HG02970 (cell line): ENCODE measurements around the gene MCF2L.

Experiments used
- ATAC-seq: cut with Tn5 transposase; IDR thresholded peaks from one replicate; pipeline ENCODE4 v1.9.1; 2021; ENCODE audit warnings: mild to moderate bottlenecking, moderate library complexity, moderate number of reproducible peaks; ENCODE audit not compliant: unreplicated experiment, low FRiP score

Gene MCF2L

DNA sequence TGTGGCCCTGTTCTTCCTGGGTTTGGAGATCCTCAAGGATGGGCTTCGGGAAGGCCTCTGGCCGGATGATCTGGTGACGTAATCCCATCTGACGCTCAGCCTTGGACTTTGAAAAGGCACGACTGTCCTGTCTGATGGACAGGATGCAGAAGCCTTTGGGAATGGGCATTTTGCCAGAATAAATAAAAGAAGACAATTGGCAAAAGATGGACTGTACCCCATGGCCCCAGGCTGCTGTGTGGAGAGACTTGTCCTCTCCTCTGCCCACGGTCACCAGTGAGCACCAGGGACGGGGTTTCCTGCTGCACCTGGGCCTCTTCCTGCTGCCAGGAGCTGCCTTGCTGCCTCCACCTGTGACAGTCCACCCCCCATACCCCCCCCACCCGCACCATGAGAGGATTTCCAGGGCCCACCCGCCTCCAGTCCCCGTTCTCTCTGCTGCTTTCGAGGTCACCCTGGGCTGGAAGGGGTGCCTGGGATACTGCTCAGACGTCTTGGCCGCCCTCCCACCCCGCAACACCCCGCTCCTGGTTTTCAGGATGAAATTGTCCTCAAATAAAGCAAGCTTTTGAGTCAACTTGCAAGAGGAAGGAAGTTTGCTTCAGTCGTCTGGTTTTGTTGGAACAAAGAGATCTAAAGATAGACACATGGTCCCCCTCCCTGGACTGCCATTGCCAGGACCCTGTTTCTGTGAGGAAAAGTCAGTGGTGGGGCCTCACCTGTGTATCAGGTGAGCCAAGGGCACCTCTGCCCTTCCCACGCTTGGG lies 40.9 kb downstream of the MCF2L start:
- ATAC-seq, result no peak

DNA sequence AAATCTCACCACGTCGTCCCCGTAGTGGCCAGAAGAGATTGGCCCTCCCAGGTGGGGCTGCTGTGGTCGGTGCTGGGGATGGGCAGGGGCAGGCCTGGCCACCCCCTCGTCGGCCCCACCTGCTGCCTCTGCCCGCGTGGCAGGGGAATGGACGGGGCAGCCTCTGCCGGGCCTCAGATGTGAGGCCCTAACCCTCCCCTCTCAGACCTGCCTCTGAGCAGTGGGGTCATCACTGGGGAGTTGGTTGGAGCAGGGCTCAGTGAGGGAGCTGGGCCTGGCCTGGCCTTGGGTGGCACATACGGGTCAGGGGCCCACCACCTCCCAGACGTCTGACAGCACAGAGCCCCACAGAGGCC lies 41.5 kb downstream of the MCF2L start:
- ATAC-seq, result no peak

DNA sequence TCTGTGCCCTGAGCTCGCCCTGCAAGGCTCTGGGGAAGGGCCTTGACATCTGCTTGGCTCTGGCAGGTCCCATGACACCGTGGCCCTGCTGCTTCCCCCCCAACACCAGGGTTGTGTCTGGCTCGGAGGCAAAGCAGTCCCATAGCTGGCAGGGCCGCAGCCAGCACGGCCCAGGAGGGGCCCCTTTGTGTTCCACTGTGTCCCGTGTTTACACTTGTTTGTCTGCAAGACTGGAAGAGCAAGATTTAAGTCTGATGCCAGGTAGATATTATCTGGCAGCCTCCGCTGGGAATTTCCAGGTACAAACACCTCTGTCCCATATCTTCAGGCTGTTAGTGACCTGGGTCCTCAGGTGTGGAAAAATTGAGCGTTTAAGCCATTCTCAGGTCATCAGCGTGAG lies 44.3 kb downstream of the MCF2L start:
- no peak for ATAC-seq

DNA sequence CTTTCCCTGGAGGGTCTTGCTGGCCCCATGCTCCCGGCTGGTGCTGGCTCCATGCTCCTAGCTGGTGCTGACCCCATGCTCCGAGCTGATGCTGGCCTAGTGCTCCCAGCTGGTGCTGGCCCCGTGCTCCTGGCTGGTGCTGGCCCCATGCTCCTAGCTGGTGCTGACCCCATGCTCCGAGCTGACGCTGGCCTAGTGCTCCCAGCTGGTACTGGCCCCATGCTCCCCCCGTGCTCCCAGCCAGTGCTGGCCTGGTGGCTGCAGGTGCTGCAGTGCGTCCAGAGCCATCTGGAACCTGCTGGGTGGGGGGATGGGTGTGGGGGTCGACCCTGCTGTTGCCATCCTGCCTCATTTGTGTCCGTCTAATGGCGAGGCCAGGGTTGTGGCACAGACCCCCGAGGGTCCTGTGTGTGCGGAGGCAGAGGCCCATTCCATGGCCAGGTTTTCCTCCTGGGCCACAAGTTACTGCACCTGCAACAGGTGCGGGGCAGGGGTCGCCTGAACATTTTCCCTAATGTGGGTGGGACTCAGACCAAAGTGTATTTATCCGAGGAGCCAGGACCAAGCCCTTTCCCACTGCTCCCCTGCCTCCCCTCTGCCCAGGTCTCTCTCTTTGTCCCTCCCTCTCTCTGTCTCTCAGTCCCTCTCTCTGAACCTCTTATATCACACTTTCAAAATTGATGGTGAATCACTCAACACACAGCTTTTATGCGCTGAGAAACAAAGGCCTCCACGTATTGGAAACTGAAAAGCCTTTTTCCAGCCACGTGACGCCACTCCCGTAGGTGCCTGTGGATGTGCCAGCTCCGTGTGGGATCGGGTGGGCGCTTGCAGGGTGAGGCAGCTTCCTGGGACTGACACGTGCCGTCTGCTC lies 45.1 kb downstream of the MCF2L start:
- ATAC-seq, result no peak

DNA sequence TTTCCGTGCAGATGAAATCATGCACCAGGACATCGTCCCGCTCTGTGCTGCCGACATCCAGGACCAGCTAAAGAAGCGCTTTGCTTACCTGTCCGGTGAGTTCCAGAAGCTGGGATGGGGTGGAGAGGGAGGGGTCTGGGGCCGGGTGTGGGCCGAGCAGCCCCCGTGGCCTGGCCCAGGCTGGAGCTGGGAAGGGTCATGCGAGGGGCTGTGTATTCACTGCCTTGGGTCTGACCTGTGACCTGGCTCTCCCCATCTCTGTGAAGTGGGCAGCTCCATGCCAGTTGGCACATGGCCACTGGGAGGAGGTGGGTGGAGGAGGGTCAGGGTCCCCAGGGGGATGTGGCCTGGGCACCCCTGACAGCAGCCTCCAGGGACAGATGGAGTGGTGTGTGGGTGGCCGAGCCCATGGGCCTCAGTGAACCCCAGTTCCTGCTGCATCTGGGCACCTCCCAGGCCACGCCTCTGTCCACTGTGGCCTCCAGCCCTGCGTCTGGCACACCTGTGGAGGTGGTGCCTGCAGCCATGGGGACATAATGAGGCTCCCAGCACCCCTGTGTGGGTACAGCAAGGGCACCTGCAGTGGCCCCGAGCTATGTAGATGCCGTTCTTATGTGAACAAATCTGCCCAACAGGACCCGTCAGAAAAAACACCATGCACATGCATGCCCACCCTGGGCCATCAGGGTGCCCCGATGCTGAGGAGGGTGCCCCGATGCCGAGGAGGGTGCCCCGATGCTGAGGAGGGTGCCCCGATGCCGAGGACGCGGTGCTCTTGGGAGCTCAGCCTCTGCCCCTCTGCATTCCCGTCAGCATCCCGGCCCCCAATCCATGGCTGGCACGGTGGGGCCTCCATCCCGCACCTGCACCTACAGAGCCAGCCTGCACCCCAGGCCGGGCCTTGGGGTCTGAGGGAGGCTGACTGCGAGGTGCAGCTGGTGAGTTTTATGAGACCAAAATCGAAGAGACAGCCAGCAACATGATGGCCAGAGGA lies 46.0 kb downstream of the MCF2L start:
- no peak for ATAC-seq

DNA sequence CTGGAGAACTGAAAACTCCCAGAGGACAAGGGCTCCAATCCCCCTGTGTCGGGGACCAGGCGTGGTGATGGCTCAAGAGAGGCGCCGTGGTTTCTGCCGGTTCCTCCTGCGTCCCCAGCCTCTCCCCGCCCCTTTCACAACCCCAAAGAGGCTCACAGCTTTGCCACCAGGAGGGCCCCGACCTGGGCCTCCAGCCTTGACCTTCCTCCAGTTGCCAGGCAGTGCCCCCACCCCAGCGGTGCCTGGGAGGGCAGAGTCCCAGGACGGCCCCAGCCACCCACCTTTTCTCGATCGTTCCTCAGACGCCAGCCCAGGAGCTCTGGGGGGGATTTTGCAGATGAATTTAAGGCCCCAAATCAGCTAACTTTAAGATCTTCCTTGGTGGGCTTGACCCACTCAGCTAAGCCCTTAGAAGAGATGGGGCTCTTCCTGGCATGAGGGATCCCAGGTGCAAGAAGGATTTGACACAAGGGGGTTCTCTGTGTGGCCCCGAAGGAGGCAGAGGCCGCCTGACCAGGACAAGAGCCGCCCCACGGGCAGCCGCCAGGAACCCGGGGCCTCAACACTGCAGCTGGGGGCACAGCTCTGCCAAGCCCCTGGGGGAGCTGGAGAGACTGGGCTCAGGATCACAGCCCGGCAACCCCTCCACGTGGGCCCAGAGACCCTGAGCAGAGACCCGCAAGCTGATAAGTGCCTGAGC lies 47.0 kb downstream of the MCF2L start:
- no peak for ATAC-seq

DNA sequence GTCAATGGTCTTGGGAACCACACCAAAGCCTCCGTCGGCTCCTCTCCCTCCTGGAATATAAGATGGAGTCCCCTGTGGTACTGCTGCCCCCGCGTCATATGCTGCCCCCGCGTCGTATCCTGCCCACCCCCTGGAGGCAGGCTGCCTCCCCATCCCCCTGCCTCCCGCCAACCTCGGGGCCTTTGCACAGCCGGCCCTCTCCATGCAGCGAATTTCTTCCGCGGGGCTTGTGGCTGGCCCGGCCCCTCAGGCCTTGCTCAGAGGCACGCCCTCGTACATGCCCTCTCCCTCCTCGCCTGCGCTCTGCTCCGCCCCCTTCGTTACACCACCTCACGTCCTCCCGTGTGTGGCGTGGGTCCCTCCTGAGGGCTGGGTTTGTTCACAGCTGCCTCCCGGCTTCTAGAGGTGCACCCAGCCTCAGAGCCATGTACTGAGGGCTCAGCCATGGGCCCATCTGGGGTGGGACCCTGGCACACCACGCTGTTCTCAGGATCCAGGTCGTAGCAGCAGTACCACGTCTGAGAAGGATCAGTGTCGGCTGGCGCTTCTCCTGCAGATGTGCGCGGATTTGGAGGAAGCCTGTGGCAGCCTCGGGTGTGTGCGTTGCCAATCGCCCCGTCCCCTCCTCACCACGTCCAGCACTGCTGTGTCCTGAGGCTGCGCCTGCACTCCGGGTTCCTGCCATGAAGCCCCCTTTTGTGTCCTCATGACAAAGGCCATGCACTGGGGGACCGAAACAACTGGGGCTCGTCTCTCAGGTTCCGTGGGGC lies 47.7 kb downstream of the MCF2L start:
- ATAC-seq, result no peak

DNA sequence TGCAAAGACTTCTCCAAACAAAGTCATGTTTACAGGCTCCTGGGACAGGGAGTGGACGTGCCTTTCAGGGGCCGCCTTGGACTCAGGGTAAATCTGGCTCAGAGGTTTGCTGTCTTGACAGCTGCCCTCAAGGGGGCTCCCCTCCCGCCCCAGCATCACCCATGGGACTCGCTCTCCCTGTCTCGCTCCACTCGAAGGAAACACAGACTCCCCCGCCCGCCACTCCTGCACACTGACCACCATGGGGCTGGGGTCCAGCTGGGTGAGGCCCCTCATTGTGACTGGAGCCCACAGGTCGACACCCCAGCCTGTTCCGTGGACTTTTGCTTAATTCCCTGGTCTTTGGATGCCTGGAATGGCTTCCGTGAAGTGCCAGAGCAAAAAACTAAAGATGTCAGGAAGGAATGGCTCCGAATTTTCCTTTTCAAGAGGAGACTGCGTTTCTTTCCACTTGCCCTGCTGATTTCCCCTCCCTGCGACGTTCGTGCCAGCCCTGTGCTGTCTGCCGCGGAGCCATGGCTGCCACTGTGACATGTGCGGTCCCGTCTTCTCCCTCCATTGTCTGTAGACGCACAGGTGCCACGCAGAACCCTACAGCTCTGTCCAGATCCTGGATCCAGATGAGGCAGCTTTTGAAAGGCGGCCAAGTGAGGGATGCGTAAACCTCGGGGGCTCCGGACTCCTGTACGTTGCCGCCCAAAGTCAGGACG lies 48.6 kb downstream of the MCF2L start:
- ATAC-seq, result no peak

DNA sequence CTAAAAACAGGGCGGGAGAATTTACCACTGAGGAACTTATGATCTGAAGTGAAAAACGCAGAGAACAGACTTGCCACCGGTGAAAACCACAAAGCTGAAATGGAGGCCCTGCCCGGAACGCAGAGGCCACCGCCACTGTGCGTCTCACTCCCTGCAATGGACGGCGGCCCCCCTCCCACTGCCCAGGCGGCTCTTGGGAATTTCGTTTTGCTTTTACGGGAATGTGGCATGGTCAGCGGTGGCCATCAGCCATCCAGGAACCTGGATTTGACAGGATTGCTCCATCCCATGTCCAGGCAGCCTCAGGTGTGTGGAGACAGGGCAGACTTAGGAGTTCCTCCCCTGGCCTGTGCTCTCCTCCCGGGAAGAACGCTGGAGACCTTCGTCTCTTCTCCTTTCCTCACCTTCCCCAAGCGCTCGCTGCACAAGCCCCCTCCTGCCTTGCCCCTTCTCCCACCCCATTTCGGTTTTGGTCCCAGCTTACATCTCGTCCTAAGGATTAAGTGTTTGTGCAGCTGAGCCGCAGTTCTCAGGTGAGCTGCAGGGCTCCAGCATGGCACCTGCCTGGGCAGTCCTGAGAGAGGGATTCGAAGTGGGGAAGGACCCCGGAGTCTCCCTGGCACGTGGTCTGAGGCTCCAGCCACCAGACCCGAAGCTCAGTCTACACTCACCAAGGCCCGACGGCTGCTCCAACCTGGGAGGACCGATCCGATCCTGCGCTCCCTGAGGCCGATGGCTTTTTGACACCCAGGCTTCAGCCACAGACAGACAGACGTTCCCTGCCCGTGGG lies 49.9 kb downstream of the MCF2L start:
- no peak for ATAC-seq

DNA sequence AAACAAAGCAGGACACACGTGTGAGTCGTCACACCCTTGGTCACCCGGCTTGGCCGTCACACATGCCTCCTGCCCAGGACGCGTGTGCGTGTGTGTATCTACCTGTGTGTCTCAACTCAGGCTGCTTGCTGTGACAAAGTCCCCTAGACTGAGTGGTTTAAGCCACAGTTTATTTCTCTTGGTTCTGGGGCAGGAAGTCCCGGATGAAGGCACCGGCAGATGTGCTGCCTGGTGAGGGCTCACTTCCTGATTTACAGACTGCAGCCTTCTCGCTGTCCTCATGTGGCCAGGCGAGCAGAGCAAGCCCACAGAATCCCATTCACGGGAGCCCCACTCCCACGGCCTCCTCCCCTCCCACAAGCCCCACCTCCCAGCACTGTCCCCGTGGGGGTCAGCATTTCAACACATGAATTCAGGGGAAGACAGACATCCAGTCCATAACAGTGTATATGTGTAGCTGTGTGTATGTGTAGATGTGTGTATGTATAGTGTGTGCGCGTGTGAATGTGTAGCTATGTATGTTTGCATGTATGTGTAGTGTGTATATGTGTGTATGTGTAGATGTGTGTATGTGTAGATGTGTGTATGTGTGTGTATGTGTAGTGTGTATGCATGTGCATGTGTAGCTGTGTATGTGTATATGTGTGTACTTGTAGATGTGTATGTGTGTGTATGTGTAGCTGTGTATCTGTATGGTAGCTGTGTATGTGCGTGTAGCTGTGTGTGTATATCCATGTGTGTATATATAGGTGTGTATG lies 51.5 kb downstream of the MCF2L start:
- no peak for ATAC-seq

DNA sequence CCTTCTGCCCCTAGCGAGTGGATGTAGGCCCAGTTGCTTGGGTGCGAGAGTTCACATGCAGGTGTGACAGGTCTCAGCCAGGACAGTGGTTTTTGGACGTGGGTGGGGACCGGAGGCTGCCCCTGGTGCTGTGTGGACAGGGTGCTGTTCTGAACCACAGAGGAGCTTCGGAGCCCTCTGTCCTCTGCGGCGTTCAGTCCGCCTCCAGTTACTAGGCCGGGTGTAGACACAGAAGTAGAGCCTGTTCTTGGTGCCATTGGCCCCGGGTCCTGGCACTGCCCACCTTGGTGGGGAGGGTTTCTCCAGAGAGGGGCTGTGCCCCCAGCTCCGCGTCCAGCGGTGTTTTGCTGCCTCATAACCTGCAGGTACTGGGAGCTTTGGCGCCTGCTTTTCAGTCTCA lies 52.4 kb downstream of the MCF2L start:
- no peak for ATAC-seq

DNA sequence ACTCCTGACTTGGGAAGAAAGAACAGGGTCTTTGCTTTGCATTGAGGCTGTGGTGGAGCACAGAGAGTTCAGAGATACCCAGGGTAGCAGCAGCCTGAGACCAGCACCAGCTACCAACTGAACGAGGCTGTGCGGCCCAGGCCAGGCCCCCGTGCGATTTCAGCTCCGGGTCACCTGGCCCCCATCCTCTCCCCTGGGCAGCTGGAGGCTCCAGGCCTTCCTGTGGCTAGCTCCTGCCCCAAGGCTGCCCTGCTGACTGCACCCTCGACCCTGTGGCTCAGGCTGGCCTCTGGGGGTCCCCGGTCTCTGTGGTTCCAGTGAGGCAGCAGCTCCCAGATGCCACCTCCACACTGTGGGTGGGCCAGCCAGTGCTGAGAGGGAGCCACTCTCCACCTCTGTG lies 52.8 kb downstream of the MCF2L start:
- no peak for ATAC-seq

DNA sequence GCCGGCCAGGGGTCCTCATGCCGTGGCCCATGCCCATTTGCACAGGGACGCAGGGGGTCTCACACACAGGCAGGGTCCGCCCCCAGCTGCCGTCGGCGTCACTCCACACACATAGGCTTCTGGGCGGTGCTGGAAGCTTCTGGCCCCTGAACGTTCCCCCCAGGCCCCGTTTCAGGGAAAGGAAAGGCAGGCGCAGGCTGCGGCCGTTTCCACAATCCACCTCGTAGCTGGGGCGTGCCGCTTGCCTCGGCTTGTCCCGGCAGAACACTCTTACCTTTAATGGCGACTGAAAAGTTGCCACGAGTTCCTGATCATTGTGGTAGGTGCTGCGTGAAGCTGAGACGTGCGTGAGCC lies 53.4 kb downstream of the MCF2L start:
- no peak for ATAC-seq

DNA sequence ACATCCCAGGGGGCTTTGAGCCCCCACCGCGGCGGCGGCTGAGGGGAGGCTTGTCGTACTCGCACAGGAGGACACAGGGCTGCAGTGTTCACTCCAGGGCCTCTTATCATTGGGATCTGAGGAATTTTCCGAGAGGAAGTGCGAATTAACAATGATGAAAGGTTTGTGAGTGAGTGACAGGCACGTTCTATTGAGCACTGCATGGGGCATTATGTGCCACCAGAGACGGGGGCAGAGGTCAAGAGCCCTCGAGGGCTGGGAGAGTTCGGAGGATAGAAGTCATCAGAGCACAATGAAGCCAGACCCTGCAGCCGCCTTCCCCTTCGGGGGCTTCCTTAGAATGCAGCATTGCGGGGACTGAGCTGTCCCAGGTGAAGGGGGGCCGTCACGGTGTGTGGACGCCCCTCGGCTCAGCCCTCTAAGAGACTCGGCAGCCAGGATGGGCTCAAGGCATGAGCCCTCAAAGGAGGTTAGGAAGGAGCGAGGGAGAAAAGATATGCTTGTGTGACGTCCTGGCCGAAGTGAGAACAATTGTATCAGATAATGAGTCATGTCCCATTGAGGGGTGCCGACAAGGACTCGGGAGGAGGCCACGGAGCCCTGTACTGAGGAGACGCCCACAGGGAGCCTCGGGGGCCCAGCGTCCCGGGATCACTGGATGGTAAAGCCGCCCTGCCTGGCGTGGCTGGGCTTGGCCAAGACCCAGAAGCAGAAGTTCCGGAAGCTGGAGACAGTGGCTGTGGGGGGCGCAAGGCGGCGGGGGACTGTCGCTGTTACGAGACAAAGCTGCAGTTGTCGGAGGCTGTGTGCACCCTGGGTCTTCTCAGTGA lies 53.9 kb downstream of the MCF2L start:
- no peak for ATAC-seq

DNA sequence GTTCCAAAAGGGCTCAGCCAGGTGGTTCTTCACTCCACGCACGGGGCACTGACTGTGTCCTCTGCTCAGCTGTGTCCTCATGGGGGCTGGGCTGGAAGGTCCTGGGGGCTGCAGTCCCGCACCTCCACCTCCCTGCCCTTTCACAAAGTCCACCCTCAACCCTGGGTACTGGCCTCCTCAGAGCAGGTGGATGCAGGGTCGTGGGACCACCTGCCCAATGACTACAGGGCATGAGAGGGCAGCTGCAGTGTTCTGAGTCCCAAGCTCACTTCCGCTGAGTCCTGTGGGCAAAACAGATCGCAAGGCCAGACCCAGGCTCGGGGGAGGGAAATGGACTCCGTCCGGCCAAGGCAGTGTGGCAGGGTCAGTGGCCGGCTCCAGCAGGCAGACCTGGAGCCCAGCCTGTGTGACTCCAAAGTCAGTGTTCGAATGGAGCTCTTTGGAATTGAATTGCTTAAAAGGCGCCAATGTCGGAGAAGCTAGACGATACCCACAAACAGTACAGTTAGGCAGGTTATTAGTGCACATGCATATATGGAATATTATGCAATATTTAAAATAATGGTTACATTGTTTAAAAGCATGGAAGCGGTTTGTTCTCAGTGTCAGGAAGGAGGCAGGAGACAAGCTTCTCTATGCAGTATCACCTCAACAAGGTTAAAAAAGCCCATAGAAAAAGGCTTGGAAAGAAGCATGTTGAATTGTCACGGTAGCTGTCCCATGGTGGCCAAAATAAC lies 54.8 kb downstream of the MCF2L start:
- ATAC-seq, result no peak

DNA sequence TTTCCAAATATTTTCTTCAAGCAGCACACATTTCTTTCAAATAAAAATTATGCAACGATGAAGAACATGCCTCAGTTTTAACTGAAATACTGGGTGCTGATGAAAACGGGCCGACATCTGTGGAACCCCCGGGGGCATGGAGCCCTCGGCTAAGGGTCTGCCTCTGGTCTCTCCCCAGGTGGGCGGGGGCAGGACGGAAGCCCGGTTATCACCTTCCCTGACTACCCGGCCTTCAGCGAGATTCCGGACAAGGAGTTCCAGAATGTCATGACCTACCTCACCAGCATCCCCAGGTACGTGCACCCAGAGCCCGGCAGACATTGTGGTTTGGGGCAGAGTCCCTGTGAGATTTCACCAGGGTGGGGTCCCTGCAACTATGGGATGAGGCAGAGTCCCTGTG lies 55.5 kb downstream of the MCF2L start:
- no peak for ATAC-seq
